ENCODE data around the gene CTCFL.

The CTCFL gene

DNA sequence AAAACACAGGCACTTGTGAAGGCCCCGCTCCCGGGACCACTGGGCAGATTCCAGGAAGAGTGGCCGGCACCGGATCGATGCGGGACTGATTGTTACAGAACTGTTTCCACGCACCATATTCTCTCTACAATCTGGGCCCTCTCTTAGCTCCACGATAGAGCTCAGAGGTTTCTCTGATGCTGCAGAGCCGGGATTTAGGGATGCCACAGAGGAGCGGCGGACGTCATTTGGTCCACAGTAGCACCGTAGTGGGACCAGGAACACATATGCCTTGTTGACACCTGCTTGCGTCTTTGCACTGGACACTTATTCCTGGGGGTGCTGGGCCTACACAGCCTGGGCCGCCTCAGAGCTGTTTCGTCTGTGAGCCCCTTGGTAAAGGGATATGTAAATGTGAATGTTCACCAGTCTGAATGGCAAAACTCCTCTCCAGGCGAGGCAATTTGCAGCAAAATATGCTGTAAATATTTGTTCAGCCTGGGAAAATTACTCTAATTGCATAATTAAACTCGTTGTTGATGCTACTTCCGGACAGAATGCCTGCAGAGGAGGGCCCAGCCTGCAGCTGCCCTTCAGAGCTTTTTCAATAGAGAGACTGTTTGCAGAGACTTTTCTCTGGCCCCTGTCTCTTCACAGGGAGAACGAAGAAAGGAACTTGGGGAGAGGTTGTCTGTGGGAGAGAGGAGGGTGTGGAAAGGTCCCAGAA, 45.4 kb upstream of the CTCFL start:
- Mint-ChIP-seq H3K4me3 (peak overlapping the region; percentile 17), H3K4me1 (peaks cover 56% of the 10 kb centered on the region), H3K27me3 (ENCODE audit: low read depth, poor library complexity) (peaks cover 35% of the 10 kb centered on the region), H3K9me3 (no peaks in the 10 kb centered on the region), H3K27ac (peak overlapping the region; percentile 59), H3K36me3 (ENCODE audit: low read depth) (no peaks in the 10 kb centered on the region)
- TF ChIP-seq, protein P1, sequence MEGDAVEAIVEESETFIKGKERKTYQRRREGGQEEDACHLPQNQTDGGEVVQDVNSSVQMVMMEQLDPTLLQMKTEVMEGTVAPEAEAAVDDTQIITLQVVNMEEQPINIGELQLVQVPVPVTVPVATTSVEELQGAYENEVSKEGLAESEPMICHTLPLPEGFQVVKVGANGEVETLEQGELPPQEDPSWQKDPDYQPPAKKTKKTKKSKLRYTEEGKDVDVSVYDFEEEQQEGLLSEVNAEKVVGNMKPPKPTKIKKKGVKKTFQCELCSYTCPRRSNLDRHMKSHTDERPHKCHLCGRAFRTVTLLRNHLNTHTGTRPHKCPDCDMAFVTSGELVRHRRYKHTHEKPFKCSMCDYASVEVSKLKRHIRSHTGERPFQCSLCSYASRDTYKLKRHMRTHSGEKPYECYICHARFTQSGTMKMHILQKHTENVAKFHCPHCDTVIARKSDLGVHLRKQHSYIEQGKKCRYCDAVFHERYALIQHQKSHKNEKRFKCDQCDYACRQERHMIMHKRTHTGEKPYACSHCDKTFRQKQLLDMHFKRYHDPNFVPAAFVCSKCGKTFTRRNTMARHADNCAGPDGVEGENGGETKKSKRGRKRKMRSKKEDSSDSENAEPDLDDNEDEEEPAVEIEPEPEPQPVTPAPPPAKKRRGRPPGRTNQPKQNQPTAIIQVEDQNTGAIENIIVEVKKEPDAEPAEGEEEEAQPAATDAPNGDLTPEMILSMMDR (IDR thresholded peaks at IDR 0.05), result no peak
- DNase-seq, result no peak

DNA sequence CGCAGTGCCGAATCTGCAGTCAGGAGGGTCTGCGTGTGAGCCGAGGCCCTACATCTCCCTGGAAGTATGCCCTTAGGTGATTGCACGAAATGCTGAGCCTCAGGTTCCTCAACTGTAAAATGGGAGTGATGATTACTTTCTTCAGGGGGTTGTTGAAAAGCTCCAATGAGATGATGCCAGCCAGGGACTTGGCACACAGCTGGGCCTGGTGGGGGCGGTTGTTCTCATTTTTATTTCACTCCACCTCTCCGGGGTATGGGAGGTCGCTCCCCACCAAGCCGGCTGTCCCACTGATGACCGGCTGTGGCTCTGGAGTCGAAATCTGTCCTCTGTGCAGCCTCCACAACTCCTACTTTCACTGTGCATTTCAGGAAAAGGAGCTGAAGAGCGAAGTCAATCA, 44.0 kb upstream of the CTCFL start:
- DNase-seq, result no peak
- H3K27me3 Mint-ChIP-seq (ENCODE audit: low read depth, poor library complexity), result peaks cover 28% of the 10 kb centered on the region
- no peak overlapping the region for H3K4me3 Mint-ChIP-seq
- no peaks in the 10 kb centered on the region for H3K9me3 Mint-ChIP-seq
- TF ChIP-seq, protein P1 (IDR thresholded peaks at IDR 0.05), result no peak
- H3K4me1 Mint-ChIP-seq, result peaks cover 50% of the 10 kb centered on the region
- H3K36me3 Mint-ChIP-seq (ENCODE audit: low read depth), result no peaks in the 10 kb centered on the region
- no peak overlapping the region for H3K27ac Mint-ChIP-seq

DNA sequence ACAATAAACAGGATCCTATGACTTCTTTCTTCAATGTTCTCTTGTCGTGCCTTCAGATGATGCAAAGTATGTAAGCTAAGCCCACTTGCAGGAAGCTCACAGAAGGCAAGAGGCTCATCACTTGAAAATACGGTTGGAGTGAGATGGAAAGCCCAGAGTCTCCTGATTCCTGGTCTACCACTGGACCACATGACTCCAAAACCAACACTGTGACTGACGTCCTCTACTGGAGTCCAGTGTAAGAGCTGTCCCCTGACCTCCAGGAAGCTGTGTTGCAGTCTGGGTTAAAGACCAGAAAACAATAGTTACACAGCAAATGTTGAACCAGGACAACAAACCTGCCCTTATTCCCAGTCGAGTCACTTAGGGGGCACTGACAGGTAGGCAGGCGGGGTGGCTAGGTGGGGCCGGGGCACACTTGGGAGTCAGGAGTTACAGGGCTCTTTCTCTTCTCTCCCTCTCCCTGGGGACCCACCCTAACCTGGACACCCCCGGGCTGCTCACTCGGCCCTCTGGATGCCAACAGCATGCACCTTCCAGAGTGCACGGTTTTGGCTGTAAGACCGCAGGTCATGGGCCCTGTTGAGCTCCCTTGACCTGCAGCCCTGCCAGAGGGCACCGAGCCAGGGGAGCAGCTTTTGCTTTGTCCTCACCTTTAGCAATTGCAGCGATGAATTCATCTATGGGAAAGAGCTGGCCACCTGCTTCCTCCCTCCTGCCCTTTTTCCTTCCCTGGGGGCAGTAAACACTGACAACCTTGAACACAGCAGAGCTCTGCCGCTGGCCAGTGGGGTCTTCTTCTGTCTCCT, 43.4 kb upstream of the CTCFL start:
- no peaks in the 10 kb centered on the region for H3K9me3 Mint-ChIP-seq
- no peak for DNase-seq
- H3K27me3 Mint-ChIP-seq (ENCODE audit: low read depth, poor library complexity), result peaks cover 27% of the 10 kb centered on the region
- TF ChIP-seq, protein P1 (IDR thresholded peaks at IDR 0.05), result no peak
- H3K4me3 Mint-ChIP-seq, result no peak overlapping the region
- no peaks in the 10 kb centered on the region for H3K36me3 Mint-ChIP-seq (ENCODE audit: low read depth)
- peaks cover 44% of the 10 kb centered on the region for H3K4me1 Mint-ChIP-seq
- H3K27ac Mint-ChIP-seq, result no peak overlapping the region

DNA sequence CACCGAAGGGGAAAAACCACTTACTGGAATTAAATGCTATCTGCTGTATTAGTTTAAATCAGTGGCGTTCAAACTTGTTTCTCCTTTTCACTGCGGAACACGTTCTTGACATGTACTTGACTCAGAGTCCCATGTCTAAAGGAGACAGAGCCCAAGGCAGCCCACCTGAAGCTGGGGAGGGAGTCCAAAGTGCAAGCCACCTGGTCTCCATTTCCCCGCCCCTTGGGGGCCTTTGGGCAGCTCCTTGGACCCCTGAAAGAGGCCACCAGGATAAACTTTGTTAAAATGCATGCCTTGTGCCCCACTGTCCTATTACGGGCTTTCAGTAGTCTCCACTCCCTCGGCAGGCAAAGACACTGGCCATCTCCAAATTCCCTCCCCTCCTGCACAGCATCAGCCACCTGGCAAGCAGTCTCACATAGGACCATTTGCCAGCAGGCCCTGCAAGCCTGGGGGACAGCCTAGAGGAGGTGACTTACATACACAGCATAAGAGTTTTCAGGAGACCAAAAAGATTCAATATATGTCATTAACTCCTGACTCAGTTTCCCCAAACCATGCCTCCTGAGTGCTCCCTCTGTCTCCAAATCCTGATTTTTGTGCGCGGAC, 42.6 kb upstream of the CTCFL start:
- no peaks in the 10 kb centered on the region for H3K36me3 Mint-ChIP-seq (ENCODE audit: low read depth)
- TF ChIP-seq, protein P1 (IDR thresholded peaks at IDR 0.05), result no peak
- peaks cover 25% of the 10 kb centered on the region for H3K27me3 Mint-ChIP-seq (ENCODE audit: low read depth, poor library complexity)
- no peak overlapping the region for H3K27ac Mint-ChIP-seq
- no peaks in the 10 kb centered on the region for H3K9me3 Mint-ChIP-seq
- peaks cover 37% of the 10 kb centered on the region for H3K4me1 Mint-ChIP-seq
- DNase-seq, result no peak
- H3K4me3 Mint-ChIP-seq, result no peak overlapping the region

DNA sequence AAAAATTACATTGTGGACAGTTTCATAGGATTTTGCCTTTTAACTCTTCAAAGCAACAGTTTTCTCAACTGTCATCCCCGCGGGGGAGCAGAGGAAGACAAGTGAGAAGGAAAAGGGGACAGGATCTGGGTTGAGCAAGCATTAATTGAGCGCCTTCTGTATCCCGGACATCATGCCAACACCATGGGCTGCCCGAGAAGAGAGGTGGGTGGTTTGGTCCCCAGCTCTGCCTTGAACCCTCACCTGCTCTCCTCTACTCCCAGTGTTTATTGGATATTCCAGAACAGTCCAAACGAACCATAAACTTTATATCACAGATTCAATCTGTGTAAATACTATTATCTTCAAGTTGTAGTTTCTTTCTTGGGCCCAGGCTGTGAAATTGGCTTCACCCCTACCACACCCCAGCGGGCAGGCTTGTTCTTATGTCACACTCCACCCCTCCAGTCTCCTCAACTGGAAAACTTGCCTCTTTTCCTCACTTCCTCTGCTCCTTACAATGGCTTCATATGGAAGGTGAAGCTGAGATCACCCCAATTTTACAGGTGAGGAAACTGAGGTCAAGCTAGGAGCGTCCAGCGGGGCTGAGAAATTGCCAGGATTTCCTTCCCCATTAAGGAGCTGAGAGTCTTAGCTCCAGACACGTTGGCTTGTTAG, 42.0 kb upstream of the CTCFL start:
- H3K27me3 Mint-ChIP-seq (ENCODE audit: low read depth, poor library complexity), result peaks cover 25% of the 10 kb centered on the region

More for the DNA sequence above, 42.0 kb upstream of the CTCFL start:
- H3K4me3 Mint-ChIP-seq, result no peak overlapping the region
- peaks cover 2% of the 10 kb centered on the region for H3K9me3 Mint-ChIP-seq
- no peak overlapping the region for H3K27ac Mint-ChIP-seq
- TF ChIP-seq, protein P1 (IDR thresholded peaks at IDR 0.05), result no peak
- no peak for DNase-seq
- H3K36me3 Mint-ChIP-seq (ENCODE audit: low read depth), result no peaks in the 10 kb centered on the region
- peaks cover 32% of the 10 kb centered on the region for H3K4me1 Mint-ChIP-seq

All from nephron progenitor cell (in vitro differentiated cells).